ENCODE data around the gene CCDC59.
"Not testable (repeated sequence)": the region's sequence is repeated elsewhere in the genome, so short reads cannot be mapped to it uniquely, and the experiment has no call there.

CCDC59 gene, protein sequence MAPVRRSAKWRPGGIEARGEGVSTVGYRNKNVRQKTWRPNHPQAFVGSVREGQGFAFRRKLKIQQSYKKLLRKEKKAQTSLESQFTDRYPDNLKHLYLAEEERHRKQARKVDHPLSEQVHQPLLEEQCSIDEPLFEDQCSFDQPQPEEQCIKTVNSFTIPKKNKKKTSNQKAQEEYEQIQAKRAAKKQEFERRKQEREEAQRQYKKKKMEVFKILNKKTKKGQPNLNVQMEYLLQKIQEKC

DNA sequence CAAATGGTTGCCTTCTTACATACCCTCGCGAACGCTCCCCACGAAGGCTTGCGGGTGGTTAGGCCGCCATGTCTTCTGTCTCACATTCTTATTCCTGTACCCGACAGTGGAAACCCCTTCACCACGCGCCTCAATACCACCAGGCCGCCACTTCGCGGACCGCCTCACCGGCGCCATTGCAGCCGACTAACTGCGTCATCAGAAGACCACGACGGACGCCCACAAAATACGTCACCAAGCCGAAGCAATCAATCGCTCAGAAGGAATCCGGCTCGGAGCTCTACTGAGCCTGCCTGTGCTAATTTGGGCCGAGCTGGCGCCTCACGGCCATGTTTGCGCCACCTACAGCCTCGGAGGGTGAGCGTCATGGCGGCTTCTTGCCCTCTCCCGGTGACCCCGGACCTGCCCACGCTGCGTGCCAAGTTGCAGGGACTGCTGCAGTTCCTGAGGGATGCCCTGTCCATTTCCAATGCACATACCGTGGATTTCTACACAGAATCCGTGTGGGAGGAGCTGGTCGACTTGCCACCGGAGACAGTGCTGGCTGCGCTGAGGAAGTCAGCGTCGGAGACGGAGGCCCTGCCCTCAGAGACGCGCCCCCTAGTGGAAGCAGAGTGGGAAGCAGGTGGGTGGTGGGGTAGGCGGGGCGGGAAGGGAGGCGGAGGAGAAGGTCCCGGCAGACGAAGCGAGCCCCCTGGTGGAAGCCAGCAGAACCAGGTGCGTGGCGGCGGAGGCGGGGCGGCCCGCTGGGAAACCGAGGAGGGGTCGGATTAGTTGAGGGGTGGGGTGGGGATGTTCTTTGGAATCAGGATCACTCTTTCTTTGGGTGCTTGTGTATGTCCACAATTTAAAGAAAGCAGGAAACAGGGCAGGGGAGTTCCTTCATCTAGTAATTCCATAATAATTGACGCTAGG, at the start of gene CCDC59, which contains the start of gene METTL25:
Gene CCDC59 (minus strand): TSS at position 188 of the 915 bp plus-strand sequence. CDS start 11 bp downstream, at position 177.
Gene METTL25 (plus strand): TSS at position 330 of the 915 bp plus-strand sequence. CDS start 37 bp downstream, at position 367.
- in situ Hi-C loops (cut with MboI; ENCODE audit: low sequenced_read_pairs) = no loop called here

GRCh38 chr12:82407481-82407880, 49.3 kb upstream of the CCDC59 start:
- in situ Hi-C loops (cut with MboI; ENCODE audit: low sequenced_read_pairs) = no loop called here

GRCh38 chr12:82406651-82407050, 48.5 kb upstream of the CCDC59 start:
- in situ Hi-C loops (cut with MboI; ENCODE audit: low sequenced_read_pairs) = no loop called here

- in situ Hi-C loops (cut with MboI; ENCODE audit: low sequenced_read_pairs) = no loop called here
Measured at GRCh38 chr12:82400819-82401218, 42.6 kb upstream of the CCDC59 start.

- in situ Hi-C loops (cut with MboI; ENCODE audit: low sequenced_read_pairs) = no loop called here
Measured at GRCh38 chr12:82398879-82399278, 40.7 kb upstream of the CCDC59 start.

- in situ Hi-C loops (cut with MboI; ENCODE audit: low sequenced_read_pairs) = no loop called here
Measured at GRCh38 chr12:82383930-82384552, 25.9 kb upstream of the CCDC59 start.

DNA sequence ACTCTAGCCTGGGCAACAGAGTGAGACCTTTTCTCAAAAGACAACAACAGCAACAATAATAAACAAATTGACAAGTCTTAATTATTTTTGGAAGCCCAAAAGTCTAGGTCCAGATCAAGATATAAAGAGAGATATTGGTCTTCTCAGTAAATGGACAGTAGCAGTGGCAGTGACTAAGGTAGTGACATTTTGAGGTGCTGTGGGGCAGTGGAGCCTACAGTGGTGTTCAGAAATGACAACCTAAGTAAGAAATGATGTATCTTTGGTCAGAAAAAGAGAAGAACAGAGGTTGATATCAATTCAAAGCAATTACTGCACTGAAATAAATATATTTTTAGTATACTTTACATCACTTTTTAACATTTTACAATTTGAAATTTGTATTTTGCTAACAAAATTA, 20.8 kb upstream of the CCDC59 start:
- in situ Hi-C loops (cut with MboI; ENCODE audit: low sequenced_read_pairs) = no loop called here

GRCh38 chr12:82375201-82375600, 17.0 kb upstream of the CCDC59 start:
- in situ Hi-C loops (cut with MboI; ENCODE audit: low sequenced_read_pairs) = no loop called here

GRCh38 chr12:82366197-82366596, 8.0 kb upstream of the CCDC59 start:
- in situ Hi-C loops (cut with MboI; ENCODE audit: low sequenced_read_pairs) = no loop called here

DNA sequence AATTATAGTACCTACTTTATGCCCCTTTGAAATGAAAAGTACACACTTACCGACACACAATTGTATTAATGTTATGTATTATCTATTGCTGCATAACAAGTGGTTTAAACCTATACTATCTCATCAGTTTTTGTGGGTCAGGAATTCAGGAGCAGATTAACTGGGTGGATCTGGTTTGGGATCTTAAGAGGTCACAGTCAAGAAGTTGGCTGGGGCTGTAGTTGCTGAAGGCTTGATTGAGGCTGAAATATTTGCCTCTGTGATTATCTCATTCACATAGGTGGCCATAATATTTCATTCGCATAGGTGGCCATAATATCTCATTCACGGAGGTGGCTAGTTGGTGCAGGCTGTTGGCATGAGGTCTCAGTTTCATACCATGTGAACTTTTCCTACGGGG, 5.8 kb upstream of the CCDC59 start:
- in situ Hi-C loops (cut with MboI; ENCODE audit: low sequenced_read_pairs) = no loop called here

DNA sequence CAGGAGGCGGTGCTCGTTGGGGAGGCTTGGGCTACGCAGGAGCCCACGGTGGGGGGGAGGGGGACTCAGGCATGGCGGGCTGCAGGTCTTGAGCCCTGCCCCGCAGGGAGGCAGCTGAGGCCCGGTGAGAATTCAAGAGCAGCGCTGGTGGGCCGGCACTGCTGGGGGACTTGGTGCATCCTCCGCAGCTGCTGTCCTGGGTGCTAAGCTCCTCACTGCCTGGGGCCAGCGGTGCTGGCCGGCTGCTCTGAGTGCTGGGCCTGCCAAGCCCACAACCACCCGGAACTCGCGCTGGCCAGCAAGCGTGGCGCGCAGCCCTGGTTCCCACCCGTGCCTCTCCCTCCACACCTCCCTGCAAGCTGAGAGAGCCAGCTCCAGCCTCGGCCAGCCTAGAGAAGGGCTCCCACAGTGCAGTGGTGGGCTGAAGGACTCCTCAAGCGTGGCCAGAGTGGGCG, 3.3 kb upstream of the CCDC59 start:
- in situ Hi-C loops (cut with MboI; ENCODE audit: low sequenced_read_pairs) = no loop called here

- in situ Hi-C loops (cut with MboI; ENCODE audit: low sequenced_read_pairs) = not testable (repeated sequence)
Measured at GRCh38 chr12:82360834-82361233, 2.6 kb upstream of the CCDC59 start.

DNA sequence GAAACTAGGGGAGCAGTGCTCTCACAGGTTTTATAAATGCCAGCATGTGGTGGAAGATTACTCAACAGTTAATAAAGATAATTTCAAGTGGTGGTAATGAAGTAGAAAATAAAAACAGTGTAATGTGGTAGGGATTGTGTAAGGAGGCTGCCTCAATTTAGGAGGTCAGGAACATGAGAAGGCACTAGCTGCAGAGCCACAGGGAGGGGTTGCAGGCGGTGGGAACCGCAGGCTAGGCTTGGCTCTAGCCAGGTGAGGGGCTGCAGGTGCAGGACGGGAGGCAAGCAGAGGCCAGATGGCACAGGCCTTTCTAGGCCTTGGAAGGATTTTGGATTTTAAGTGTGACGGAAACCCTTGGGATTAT, 910 bp upstream of the CCDC59 start:
- in situ Hi-C loops (cut with MboI; ENCODE audit: low sequenced_read_pairs) = no loop called here

- in situ Hi-C loops (cut with MboI; ENCODE audit: low sequenced_read_pairs) = no loop called here
Measured at GRCh38 chr12:82357845-82358199, 365 bp downstream of the CCDC59 start.

DNA sequence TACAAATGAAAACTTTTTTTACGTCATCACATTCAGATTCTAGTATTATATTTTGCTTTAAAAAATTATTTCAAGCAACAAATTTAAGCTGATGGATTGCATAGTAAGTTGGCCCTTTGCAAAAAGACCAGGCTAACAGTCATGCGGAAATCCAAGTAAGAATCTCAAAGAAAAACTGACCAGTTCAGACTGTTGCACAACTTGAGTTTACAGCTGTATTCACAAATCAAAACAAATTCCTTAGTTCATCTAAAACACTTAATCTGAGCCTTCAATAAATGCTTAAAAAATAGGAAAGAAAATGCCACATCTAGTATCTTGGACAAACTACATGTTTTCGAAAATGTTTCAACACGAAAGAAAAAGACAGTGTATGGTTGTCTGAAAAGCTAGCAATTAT, 847 bp downstream of the CCDC59 start:
- in situ Hi-C loops (cut with MboI; ENCODE audit: low sequenced_read_pairs) = no loop called here

- in situ Hi-C loops (cut with MboI; ENCODE audit: low sequenced_read_pairs) = no loop called here
Measured at GRCh38 chr12:82351390-82351789, 6.8 kb downstream of the CCDC59 start.

DNA sequence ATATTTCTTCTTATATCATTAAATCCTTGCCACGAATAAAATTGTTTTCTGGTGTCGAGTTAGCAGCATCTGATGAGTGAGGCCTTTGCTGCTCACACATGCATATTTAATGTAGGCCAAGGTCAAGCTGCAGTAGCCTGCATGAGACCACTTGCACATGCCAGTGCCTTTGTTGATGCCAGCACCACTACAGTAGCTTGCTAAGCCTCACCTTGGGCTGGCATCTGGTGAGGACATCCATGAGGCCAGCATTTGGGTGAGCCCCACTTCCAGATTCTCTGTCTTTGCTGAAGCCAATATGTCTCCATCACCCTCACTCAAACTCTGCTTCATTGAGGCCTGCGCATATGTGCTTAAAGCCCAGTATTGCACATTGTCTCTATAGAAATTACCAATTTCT, 8.0 kb downstream of the CCDC59 start:
- in situ Hi-C loops (cut with MboI; ENCODE audit: low sequenced_read_pairs) = no loop called here

DNA sequence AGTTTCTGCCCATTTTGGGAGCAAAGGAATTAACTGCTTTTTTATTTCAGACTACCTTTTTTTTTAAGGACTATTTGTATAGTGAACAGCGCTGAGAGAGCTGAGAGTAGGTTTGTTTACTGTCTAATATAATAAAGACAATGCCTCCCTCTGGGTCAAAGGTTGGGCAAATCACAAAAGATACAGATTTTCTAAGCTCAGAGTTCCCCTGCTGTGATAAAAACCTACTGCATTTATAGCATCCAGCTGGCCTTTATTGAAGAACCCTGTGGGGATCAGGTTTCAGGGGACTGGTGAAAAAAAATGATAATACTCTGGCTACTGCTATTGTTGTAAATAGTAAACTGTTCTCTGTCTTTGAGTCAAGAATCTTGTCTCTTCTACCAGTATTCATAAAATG, 28.7 kb downstream of the CCDC59 start:
- in situ Hi-C loops (cut with MboI; ENCODE audit: low sequenced_read_pairs) = no loop called here

GRCh38 chr12:82327861-82328260, 30.3 kb downstream of the CCDC59 start:
- in situ Hi-C loops (cut with MboI; ENCODE audit: low sequenced_read_pairs) = no loop called here

DNA sequence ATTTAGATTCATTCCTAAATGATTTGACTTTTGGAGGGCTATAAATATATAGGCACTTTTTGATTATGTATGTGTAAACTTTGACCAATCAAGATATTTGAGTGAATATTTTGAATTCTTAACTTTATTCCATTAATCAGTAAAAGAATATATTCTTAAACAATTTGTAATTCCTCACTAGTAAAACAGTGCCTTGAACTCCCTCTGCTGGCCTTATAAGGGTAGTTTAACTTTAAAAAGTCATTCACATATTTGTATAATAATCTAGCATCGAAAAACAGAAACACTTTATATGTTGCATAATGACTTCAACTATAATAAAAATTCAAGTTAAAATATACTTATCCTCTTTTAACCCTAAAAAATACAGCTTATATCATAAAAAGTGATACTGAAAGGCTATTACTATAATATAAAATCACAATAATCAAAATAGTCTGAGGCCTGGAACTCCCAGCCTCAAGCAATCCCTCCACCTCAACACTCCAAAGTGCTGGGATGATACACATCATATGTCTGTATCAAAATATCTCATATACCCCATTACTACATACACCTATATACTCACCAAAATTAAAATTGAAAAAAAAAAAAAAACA, 31.2 kb downstream of the CCDC59 start:
- in situ Hi-C loops (cut with MboI; ENCODE audit: low sequenced_read_pairs) = no loop called here

Data from HL-60/S4 treated with phorbol 12-myristate 13-acetate at 8.2 ng/mL for 4 days and 3 days (cell line).